Karpas-422 (cell line): Measurements from ENCODE around the gene TMEM167B. TPM values are rescaled to one million over a fixed set of nuclear protein-coding genes. Genes with fewer than 3 reads are reported as not detected.
A peak's percentile ranks its signal among the peaks of the same experiment; 100 is the strongest.

Source experiments
- DNase-seq: peaks from one replicate; pipeline ENCODE4 v3.0.0-alpha.2; 2015
- H2AFZ ChIP-seq: fragments of 200-600 bp; sonication (generic); 2 replicates; pipeline ENCODE4 v1.6.1; 2014; ENCODE audit warnings: antibody characterized with exemption, low read length, mixed read lengths
- H3K27ac ChIP-seq: fragments of 200-600 bp; sonication (generic); 2 replicates; pipeline ENCODE4 v1.5.1; 2014; ENCODE audit warnings: mild to moderate bottlenecking, low read length, moderate library complexity
- H3K27me3 ChIP-seq: fragments of 200-600 bp; sonication (generic); 2 replicates; pipeline ENCODE4 v1.6.1; 2014; ENCODE audit warnings: low read length, mixed read lengths
- H3K36me3 ChIP-seq: fragments of 200-600 bp; sonication (generic); 2 replicates; pipeline ENCODE4 v1.6.1; 2014; ENCODE audit warnings: low read length, mixed read lengths; ENCODE audit not compliant: insufficient read depth
- H3K4me1 ChIP-seq: fragments of 200-600 bp; sonication (generic); 2 replicates; pipeline ENCODE4 v1.6.1; 2014; ENCODE audit warnings: mild to moderate bottlenecking, low read length, mixed read lengths
- H3K4me2 ChIP-seq: fragments of 200-600 bp; sonication (generic); 2 replicates; pipeline ENCODE4 v1.6.1; 2014; ENCODE audit warnings: low read length, low read depth, mild to moderate bottlenecking; ENCODE audit not compliant: poor library complexity, severe bottlenecking
- H3K4me3 ChIP-seq: fragments of 200-600 bp; sonication (generic); 2 replicates; pipeline ENCODE4 v1.5.1; 2014; ENCODE audit warnings: mild to moderate bottlenecking, antibody characterized with exemption, low read length, mixed read lengths
- H3K79me2 ChIP-seq: fragments of 200-600 bp; sonication (generic); 2 replicates; pipeline ENCODE4 v1.6.1; 2014; ENCODE audit warnings: mild to moderate bottlenecking, low read length, mixed read lengths
- H3K9ac ChIP-seq: fragments of 200-600 bp; sonication (generic); 2 replicates; pipeline ENCODE4 v1.6.0; 2014; ENCODE audit warnings: low read length
- H3K9me2 ChIP-seq: fragments of 200-600 bp; sonication (generic), shearing (Covaris generic); replicated peaks from 2 replicates; pipeline ENCODE4 v1.6.0; 2014; ENCODE audit warnings: mild to moderate bottlenecking, low read length, moderate library complexity; ENCODE audit not compliant: insufficient read depth
- H3K9me3 ChIP-seq: fragments of 300-700, 200-600 bp; sonication (generic); 2 replicates; pipeline ENCODE4 v1.6.1; 2014; ENCODE audit warnings: low read length, mixed read lengths
- H4K20me1 ChIP-seq: fragments of 200-600 bp; sonication (generic); 2 replicates; pipeline ENCODE4 v1.6.1; 2014; ENCODE audit warnings: mild to moderate bottlenecking, antibody characterized with exemption, low read length, low read depth; ENCODE audit not compliant: insufficient read depth
- total RNA-seq: library from RNA; depleted of rRNA; stranded (reverse); fragments of >200 nt; shearing (Covaris generic); gene quantifications from 2 replicates; pipeline ENCODE4 v1.2.3, GENCODE V29; 2014; ENCODE audit warnings: low replicate concordance

TMEM167B gene
- total RNA-seq, 1 experiment from 2014 or later, result 18.7 TPM

DNA sequence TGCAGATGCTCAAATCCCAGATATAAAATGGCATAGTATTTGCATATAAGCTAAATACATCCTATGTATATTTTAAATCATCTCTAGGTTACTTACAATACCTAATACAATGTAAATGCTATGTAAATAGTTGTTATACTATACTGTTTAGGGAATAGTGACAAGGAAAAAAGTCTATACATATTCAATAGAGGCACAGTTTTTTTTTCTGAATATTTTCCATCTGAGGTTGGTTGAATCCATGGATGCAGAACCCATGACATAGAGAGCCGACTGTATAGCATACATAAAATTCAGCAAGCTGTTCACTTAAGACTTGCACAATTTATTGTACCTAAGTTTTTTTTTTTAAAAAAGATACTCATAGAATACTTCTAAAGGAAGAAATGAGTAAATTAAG, 21.3 kb upstream of the TMEM167B start:
- Histone ChIP-seq H3K27ac (no peak overlapping the region), H4K20me1 (no peaks in the 10 kb centered on the region), H3K27me3 (no peaks in the 10 kb centered on the region), H2AFZ (no peak overlapping the region), H3K9me2 (no peaks in the 10 kb centered on the region), H3K9me3 (no peaks in the 10 kb centered on the region), H3K9ac (no peak overlapping the region), H3K4me3 (no peak overlapping the region), H3K36me3 (peaks cover 13% of the 10 kb centered on the region; the same call in 1 of the 2 replicates), H3K4me2 (no peak overlapping the region), H3K79me2 (peaks cover 12% of the 10 kb centered on the region; the same call in 1 of the 2 replicates), H3K4me1 (no peaks in the 10 kb centered on the region)
- no peak for DNase-seq

DNA sequence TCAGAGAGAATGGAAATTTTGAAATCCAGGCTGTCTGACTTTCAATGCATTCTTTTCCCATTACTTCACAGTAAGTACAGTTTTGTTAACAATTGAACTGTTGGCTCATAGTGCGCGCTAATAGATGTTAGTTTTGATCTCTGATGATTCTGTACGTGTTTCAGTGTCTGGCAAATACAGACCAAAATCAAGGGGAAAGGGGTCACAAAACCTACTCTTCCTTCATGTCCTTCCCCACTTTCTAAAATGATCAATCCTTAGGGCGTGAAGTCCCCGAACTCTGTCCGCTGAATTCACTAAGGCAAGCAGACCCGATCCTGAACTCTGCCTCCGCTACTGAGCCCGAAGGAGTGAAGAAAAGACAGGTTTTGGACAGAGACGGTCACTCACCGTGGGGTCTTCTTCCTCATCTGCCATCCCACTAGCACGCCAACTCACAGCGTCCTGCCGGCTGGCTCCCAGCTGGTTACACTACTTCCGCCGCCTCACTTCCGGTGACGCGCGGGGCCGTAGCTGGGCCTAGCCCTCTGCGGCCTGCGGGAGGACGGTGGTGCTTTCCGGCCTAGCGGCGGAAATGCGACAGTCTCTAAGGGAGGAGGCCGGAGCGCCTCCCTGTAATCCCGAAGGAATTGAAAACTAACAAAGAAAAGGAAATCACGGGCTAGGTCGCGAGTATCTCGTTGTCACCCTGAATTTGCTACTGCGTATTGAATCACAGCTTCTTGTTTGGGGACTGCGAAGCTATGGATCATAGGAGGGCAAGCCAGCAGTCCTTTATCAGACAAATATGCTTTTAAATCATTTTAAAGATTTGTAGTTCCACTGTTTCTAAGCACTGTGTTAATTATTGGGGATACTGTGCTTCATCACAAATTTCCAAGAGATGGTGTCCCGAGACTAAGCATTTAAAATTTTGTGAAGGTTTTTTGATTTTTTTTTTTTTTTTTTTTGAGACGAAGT, 14.8 kb upstream of the TMEM167B start, which contains the start of gene TAF13:
Gene TAF13 (minus strand): TSS at position 473 of the 960 bp plus-strand sequence. CDS start 56 bp downstream, at position 417.
- no peaks in the 10 kb centered on the region for H3K9me2 ChIP-seq
- H2AFZ ChIP-seq, result no peak within 1 kb of the TSS
- peak within 1 kb of the TSS; percentile 76 for H3K27ac ChIP-seq
- H3K4me1 ChIP-seq, result peaks cover 29% of the 10 kb centered on the region
- no peaks in the 10 kb centered on the region for H3K27me3 ChIP-seq
- 0 out of 2 replicates have a peak, but pooled peaks cover under 1% of the 10 kb centered on the region for H3K36me3 ChIP-seq
- H3K9me3 ChIP-seq, result no peaks in the 10 kb centered on the region
- H3K4me2 ChIP-seq, result peak within 1 kb of the TSS; percentile 86
- DNase-seq, result peak; percentile 99
- peak within 1 kb of the TSS; percentile 75 for H3K4me3 ChIP-seq
- no peaks in the 10 kb centered on the region for H4K20me1 ChIP-seq
- peaks cover 14% of the 10 kb centered on the region for H3K79me2 ChIP-seq
- H3K9ac ChIP-seq, result peak within 1 kb of the TSS; percentile 70

DNA sequence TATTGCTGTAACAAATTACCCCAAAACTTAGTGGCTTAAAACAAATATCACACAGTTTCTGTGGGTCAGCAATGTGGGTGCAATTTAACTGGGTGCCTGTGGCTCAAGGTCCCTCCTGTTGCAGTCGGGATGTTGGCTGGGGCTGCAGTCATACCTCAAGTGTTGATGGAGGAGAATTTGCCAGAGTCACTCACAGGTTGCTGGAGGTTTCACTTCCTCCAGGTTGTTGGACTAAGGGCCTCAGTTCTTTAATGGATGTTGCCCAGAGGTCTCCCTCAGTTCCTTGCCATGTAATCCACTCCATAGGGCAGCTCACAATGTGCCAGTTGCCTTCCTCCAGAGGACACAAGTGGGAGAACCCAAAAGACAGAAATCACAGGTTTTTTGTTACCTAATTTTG, 12.2 kb upstream of the TMEM167B start:
- Histone ChIP-seq H3K27ac (peak overlapping the region; percentile 34), H3K36me3 (no peaks in the 10 kb centered on the region), H3K4me2 (peak overlapping the region; percentile 40), H2AFZ (peak overlapping the region; percentile 53), H3K9me3 (no peaks in the 10 kb centered on the region), H3K9me2 (no peaks in the 10 kb centered on the region), H3K9ac (0 out of 2 replicates have a peak overlapping the region, but pooled peaks have one; percentile 19), H4K20me1 (no peaks in the 10 kb centered on the region), H3K27me3 (no peaks in the 10 kb centered on the region), H3K4me1 (peaks cover 29% of the 10 kb centered on the region), H3K4me3 (no peak overlapping the region), H3K79me2 (peaks cover 13% of the 10 kb centered on the region)
- peak; percentile 68 for DNase-seq

DNA sequence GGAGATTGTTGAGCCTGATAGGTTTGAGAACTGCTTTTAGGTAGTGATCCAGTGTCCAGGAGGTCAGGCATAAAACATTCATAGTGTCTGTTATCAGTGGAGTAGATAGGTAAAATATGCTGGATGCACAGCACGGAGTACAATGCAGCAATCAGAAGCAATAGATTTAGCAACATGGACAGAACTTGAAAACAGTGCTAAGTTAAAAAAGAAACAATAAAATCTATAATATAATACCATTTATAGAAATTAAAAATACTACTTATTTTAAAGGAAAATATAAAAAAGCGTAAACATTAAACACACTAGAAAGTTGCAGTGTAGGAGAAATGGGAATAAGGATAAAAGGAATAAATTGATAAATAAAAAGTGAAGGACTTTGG, 11.3 kb upstream of the TMEM167B start:
- Histone ChIP-seq H3K36me3 (no peaks in the 10 kb centered on the region), H3K4me2 (no peak overlapping the region), H3K4me1 (peaks cover 29% of the 10 kb centered on the region), H3K9me2 (no peaks in the 10 kb centered on the region), H3K27me3 (no peaks in the 10 kb centered on the region), H3K4me3 (no peak overlapping the region), H3K9me3 (no peaks in the 10 kb centered on the region), H3K9ac (no peak overlapping the region), H3K79me2 (peaks cover 13% of the 10 kb centered on the region), H3K27ac (no peak overlapping the region), H2AFZ (no peak overlapping the region), H4K20me1 (no peaks in the 10 kb centered on the region)
- DNase-seq, result no peak

DNA sequence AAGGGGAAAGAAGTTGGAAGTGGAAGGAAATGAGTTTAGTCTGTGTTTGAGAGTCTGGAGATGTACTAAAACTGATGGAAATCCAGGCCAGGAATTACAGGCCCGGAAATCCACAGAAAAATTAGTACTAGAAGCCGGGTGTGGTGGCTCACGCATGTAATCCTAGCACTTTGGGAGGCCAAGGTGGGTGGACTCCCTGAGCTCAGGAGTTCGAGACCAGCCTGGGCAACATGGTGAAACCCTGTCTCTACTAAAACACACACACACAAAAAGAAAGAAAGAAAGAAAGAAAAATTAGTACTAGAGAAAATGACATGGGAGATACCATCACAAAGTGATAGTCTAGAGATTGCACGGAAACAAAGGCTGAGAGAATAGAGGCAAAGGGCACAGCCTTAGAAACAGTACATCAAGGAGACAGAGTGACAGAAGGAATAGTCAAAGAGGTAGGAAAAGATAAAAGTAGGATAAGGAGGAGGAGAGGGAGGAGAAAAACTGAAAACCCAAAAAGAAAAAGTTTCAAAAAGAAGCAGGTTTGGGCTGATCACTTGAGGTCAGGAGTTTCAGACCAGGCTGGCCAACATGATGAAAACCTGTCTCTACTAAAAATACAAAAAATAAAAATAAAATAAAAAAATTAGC, 10.0 kb upstream of the TMEM167B start:
- Histone ChIP-seq H3K79me2 (peaks cover 2% of the 10 kb centered on the region), H3K27me3 (no peaks in the 10 kb centered on the region), H3K4me3 (no peak overlapping the region), H3K9me2 (no peaks in the 10 kb centered on the region), H3K9me3 (no peaks in the 10 kb centered on the region), H4K20me1 (no peaks in the 10 kb centered on the region), H3K4me2 (no peak overlapping the region), H3K9ac (no peak overlapping the region), H3K4me1 (peaks cover 21% of the 10 kb centered on the region), H2AFZ (0 out of 2 replicates have a peak overlapping the region, but pooled peaks have one; percentile 6), H3K27ac (no peak overlapping the region), H3K36me3 (no peaks in the 10 kb centered on the region)
- no peak for DNase-seq

DNA sequence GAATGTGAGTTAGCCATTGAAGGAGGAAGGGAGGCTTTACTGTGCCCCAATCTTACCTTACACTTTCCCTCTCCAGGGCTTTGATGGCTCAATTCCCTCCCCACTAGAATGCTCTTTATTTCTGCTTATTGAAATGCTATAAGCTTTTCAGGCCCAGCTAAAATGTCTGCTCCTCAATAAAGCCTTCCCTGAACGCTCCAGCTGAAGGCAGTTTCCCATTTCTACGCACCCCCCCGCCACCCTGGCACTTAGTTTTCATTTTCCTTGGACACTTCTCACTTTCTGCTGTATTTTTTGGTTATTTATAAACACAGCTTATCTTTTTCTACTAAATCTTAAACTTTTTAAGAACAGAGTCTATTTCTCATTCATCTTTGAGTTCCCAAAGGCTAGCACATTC, 7.1 kb upstream of the TMEM167B start:
- no peaks in the 10 kb centered on the region for H3K27me3 ChIP-seq
- H4K20me1 ChIP-seq, result no peaks in the 10 kb centered on the region
- H3K79me2 ChIP-seq, result no peaks in the 10 kb centered on the region
- H3K27ac ChIP-seq, result no peak overlapping the region
- no peak for DNase-seq
- H3K9me3 ChIP-seq, result no peaks in the 10 kb centered on the region
- H3K9ac ChIP-seq, result no peak overlapping the region
- H3K9me2 ChIP-seq, result no peaks in the 10 kb centered on the region
- no peaks in the 10 kb centered on the region for H3K36me3 ChIP-seq
- H2AFZ ChIP-seq, result peak overlapping the region; percentile 65; the same call in 1 of the 2 replicates
- H3K4me1 ChIP-seq, result peaks cover 1% of the 10 kb centered on the region
- no peak overlapping the region for H3K4me2 ChIP-seq
- H3K4me3 ChIP-seq, result no peak overlapping the region

DNA sequence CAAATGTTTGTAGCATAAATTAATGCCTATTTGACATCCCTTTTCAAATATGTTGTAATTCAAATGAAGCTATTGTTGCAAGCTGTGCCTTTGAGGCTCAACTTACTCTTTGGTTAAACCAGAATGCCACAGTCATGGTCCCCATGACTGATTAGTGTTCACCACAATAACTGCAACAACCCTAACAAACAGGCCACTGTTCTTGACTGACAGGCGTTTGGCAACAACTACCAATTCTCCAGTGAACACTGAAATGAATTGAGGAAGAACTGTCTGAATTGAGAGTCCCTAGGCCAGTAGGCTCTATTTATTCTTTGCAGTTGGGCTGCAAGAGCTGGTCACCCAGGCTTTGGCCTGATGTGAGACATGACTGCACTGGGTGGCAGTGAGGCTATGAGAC, 6.6 kb upstream of the TMEM167B start:
- H4K20me1 ChIP-seq, result no peaks in the 10 kb centered on the region
- H3K4me1 ChIP-seq, result no peaks in the 10 kb centered on the region
- no peaks in the 10 kb centered on the region for H3K9me3 ChIP-seq
- H3K27ac ChIP-seq, result no peak overlapping the region
- H3K79me2 ChIP-seq, result no peaks in the 10 kb centered on the region
- no peaks in the 10 kb centered on the region for H3K9me2 ChIP-seq
- H3K36me3 ChIP-seq, result no peaks in the 10 kb centered on the region
- no peaks in the 10 kb centered on the region for H3K27me3 ChIP-seq
- H3K4me2 ChIP-seq, result no peak overlapping the region
- no peak for DNase-seq
- H3K4me3 ChIP-seq, result no peak overlapping the region
- peak overlapping the region; percentile 65; the same call in 1 of the 2 replicates for H2AFZ ChIP-seq
- H3K9ac ChIP-seq, result no peak overlapping the region
